Stimulated activated CD8-positive, alpha-beta memory T cell treated with anti-CD3 and anti-CD28 coated beads, Interleukin-4, amount 100 ng/mL, for 4 hours (primary cell): Measurements from ENCODE around the gene RBM4.

Experiments used
- DNase-seq, 2 donors: peaks; one replicate each; pipeline ENCODE4 v3.0.0-alpha.2; 2020; ENCODE audit warnings: low read depth in 2 of 2, low spot score in 1 of 2

The RBM4 gene

DNA sequence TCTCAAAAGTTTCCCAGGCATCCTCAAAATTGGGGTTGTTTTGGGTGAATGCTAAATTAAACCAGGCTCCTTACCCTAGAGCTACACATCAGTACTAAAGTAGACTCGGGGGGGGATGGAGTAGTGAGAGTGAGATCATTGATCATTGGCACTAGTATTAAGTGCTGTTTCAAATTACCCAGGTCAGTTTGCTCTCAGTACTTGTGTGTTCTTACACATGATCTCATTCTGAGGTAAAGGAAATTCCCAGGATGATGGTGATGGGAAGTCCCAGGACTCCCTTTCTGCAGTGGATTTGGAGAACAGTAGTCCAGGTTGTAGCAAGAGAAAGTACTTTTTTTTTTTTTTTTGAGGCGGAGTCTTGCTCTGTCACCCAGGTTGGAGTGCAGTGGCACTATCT lies 12.5 kb downstream of the RBM4 start:
- no peak for DNase-seq

GRCh38 chr11:66652651-66653050 lies 14.1 kb downstream of the RBM4 start:
- no peak for DNase-seq

GRCh38 chr11:66653123-66653522 lies 14.6 kb downstream of the RBM4 start:
- DNase-seq = no peak

- no peak for DNase-seq
Measured at GRCh38 chr11:66659763-66660162, 21.3 kb downstream of the RBM4 start.

DNA sequence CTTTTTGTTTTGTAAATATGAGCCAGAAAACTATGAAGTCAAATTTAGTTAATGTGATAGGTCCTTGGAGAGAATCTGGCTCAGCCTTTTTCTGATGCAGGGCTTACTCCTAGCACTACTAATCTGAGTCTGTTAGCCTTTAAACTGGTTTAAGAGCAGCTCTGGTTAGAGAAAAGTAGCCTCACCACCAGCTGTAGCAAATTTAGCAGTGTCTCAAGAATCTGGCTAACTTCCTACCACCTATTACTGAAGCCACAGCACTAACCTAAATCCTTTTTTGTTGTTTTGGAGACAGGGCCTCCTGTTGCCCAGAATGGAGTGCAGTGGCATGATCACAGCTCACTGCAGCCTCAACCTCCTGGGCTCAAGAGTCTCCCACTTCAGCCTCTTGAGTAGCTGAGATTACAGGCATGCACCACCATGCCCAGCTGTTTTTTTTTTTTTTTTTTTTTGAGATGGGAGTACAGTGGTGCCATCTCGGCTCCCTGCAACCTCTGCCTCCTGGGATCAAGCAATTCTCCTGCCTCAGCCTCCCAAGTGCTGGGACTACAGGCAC lies 25.3 kb downstream of the RBM4 start:
- no peak for DNase-seq

DNA sequence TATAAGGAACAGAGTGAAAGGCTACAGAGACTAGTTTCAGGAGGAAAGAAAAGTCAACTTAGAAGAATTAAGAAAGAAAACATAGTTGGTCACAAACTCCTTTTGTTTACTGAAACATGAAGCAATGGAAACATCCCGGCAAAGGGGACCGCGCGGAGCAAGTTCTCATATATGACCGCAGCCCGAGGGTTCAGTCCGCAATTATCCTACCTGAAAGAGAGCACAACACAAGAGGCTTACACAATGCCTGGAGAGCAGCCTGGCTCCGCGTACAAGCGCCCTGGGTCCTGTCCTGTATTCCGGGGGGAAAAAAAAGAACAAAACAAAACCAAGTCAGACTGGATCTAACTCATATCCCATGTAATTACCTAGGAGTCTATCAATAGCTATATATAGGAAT lies 26.9 kb downstream of the RBM4 start:
- DNase-seq = no peak

- DNase-seq = no peak
Measured at GRCh38 chr11:66670816-66671215, 32.3 kb downstream of the RBM4 start.

GRCh38 chr11:66674964-66675602 lies 36.6 kb downstream of the RBM4 start:
- DNase-seq = no peak

- DNase-seq = no peak
Measured at GRCh38 chr11:66676282-66676919, 37.9 kb downstream of the RBM4 start.

DNA sequence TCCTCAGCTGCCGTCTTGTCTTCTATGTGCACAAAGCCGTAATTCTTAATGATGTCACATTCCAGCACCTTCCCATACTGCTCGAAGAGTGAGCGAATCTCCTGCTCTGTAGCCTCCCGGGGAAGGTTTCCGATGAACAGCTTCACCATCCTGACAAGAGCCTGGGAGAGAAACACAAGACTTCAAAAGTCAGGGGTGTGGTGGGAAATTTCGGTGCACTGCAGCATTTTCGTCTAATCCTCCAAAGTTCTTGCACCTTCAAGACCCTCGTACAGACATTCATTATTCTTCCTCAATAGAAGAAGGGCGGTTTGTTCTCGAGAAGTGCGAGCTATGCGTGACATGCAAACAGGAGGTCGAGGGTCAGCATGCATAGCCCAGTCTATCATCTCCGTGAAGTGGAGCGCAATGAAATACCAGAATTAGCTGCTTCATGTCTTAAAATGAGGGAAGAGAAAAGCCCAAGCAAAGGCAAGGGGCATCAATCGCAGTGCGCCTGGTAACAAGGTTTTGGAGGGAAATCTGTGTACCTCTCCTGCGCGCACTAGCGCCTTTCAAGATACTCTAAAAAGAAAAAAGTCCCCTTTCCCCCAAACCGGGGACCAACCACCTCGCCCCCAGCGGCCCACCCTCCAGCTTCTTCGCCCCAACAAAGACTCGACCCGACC lies 38.6 kb downstream of the RBM4 start:
- DNase-seq = no peak

DNA sequence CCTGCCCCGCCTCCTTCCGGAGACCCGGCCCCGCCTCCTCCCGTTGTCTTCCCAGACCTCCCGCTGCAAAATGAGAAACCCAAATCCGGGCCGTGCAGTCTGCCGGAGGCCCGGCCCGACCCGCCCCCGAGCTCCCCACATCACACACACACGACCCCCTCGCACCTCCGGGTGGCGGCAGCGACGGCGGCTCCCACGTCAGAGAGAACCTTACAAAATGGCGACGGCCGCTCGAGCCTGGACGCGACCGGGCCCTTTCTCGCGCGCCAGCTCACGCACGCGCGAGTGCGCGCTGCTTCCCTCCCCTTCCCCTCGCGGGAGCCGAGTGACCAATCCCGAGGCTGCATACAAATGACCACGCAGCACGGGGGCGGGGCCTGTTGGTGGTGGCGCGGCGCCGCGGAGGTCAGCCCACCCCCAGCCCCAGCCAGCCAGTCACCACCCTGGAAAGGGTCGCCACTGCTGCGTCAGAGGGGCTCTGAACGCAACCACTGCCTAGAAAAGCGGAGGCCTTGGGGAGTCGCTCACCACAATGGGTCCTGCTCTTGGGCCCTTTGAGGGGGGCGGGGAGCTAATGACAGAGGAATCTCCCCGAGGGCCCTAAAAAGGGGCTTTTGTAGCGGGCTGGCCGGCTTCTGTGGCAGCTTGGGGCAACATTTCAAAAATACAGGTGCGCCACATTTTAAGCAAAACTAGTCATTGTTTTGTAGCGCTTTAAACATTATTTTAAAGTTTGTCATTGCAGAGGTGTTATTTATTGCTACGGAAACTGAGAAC lies 39.3 kb downstream of the RBM4 start, which contains the start of gene RBM4B:
Gene RBM4B, minus strand, starts transcription at position 289 of the 777 bp plus-strand sequence. CDS start 808 bp downstream, outside the sequence.
- peak; percentile 85 to 90 for DNase-seq

DNA sequence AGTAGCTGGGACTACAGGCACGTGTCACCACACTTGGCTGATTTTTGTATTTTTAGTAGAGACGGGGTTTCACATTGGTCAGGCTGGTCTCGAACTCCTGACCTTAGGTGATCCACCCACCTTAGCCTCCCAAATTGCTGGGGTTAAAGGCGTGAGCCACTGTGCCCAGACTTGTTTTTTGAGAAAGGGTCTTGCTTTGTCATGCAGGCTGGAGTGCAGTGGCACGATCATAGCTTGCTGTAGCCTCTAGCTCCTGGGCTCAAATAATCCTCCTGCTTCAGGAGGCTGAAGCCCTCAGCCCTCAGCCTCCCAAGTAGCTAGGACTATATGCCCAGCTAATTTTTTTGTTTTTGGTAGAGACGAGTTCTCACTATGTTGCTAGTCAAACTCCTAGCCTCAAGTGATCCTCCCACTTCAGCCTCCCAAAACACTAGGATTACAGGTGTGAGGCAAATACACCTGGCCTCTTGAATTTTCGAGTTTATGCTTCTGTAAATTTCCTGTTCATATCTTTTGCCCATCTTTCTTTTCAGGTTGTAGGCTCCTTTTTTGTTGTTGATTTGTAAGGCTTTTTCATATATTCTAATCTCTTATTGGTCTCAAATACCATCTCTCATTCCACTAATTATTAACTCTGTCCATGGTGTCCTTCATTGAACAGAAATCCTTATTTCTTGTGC lies 42.6 kb downstream of the RBM4 start:
- no peak for DNase-seq

GRCh38 chr11:66683877-66684276 lies 45.4 kb downstream of the RBM4 start:
- DNase-seq = no peak

GRCh38 chr11:66684635-66685034 lies 46.1 kb downstream of the RBM4 start:
- DNase-seq = no peak

- DNase-seq = no peak
Measured at GRCh38 chr11:66685276-66686099, 47.0 kb downstream of the RBM4 start.

DNA sequence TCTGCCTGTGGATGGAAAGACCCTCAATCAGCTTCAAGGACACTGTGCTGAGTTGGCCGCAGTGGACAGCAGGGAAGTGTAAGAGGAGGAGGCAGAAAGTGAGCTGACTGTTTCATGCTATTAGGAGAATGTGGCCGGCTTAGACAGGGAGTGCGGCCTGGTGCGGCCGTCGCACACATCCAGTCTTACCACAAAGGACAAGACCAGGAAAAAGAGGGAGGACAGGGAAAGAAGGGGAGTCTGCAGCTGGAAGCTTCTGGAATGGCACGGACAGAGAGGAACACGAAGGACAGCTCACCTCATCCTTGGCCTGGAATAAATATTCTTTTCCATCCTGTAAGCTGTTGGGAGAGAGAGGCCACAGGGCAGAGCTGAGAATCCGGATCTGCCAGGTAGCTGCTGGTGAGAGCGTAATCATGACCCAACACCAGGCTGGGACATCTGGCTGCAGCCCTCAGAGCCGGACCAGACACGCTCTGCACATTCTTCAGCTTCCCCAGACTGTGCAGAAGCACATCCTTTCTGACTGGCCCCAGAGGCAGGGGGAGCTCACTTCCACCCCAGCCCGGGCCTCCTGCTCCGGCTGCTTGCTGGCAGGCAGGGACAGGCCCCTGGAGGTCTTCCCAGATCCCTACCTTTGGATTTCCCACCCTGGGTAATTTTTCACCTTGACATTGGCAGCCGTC lies 47.7 kb downstream of the RBM4 start:
- DNase-seq = no peak

GRCh38 chr11:66686801-66687750 lies 48.6 kb downstream of the RBM4 start:
- no peak for DNase-seq

GRCh38 chr11:66687831-66688281 lies 49.4 kb downstream of the RBM4 start:
- DNase-seq = no peak
